A549 (cell line): Measurements from ENCODE around the gene SCARF1. TPM values are rescaled to one million over a fixed set of nuclear protein-coding genes. Genes with fewer than 3 reads are reported as not detected.
A peak's percentile ranks its signal among the peaks of the same experiment; 100 is the strongest.

Experiments
- ATAC-seq, 2 experiments: fragments of 200-7000 bp in 1 of 2; fragments of >200 bp in 1 of 2; cut with Nextera tagmentation in 1 of 2; cut with Tn5 transposase in 1 of 2; 3 replicates each; pipeline versions ENCODE4 v1.8.0 to v1.9.1; 2018 to 2020; ENCODE audit warnings: mild to moderate bottlenecking in 1 of 2, moderate library complexity in 1 of 2
- CTCF ChIA-PET: fragments of 300-600 bp; sonication (Branson Sonifier 250); formaldehyde crosslinking; extraction: SDS; loops from one replicate; lab custom pipeline; 2021; ENCODE audit warnings: antibody characterized with exemption, inconsistent platforms; lab: Yijun Ruan, JAX
- POLR2A ChIA-PET: fragments of 350-600 bp; formaldehyde crosslinking; extraction: SDS; loops from one replicate; lab custom pipeline; 2021; ENCODE audit warnings: antibody characterized with exemption, inconsistent platforms; lab: Yijun Ruan, JAX
- DNase-seq, 2 experiments: peaks; one replicate each; pipeline versions ENCODE4 v3.0.0 to v3.0.0-alpha.2; 2011 to 2016; ENCODE audit warnings: low read depth in 1 of 2, low spot score in 1 of 2
- FAIRE-seq: peaks from 2 replicates; lab custom pipeline; 2011; peaks lifted over from hg19 to GRCh38; lab: Jason Lieb, UNC
- H3K27ac ChIP-seq, 2 experiments: fragments of >200 bp; sonication (Bioruptor Twin); formaldehyde crosslinking; 3 replicates each; pipeline ENCODE4 v1.5.1; 2016 to 2017
- H3K4me1 ChIP-seq: fragments of >200 bp; sonication (Bioruptor Twin); formaldehyde crosslinking; 3 replicates; pipeline ENCODE4 v1.6.1; 2016
- H3K4me2 ChIP-seq: fragments of >200 bp; sonication (Bioruptor Twin); formaldehyde crosslinking; 3 replicates; pipeline ENCODE4 v1.6.1; 2016
- H3K4me3 ChIP-seq: fragments of >200 bp; sonication (Bioruptor Twin); formaldehyde crosslinking; 3 replicates; pipeline ENCODE4 v1.5.1; 2016
- H3K9me3 ChIP-seq: fragments of >200 bp; sonication (Bioruptor Twin); formaldehyde crosslinking; 3 replicates; pipeline ENCODE4 v1.6.1; 2016
- BCL3 ChIP-seq: fragments of >200 bp; sonication (Bioruptor Twin); formaldehyde crosslinking; IDR thresholded peaks from 3 replicates; pipeline ENCODE4 v1.6.1; 2016
- BHLHE40 ChIP-seq: IDR thresholded peaks from 2 replicates; pipeline ENCODE4 v1.6.1; 2012; ENCODE audit warnings: low read depth, low read length, inconsistent platforms
- CBX8 ChIP-seq: fragments of 200-600 bp; sonication (generic); IDR thresholded peaks from 2 replicates; pipeline ENCODE4 v1.6.1; 2016
- CEBPB ChIP-seq, 2 experiments: fragments of >200 bp in 1 of 2; sonication (Bioruptor Twin) in 1 of 2; formaldehyde crosslinking in 1 of 2; IDR thresholded peaks; 2 replicates each; pipeline ENCODE4 v1.6.1; 2012 to 2016
- FOSB ChIP-seq: fragments of 250-450 bp; sonication (Bioruptor Pico); IDR thresholded peaks from 2 replicates; pipeline ENCODE4 v1.5.0; 2020; ENCODE audit warnings: mild to moderate bottlenecking, moderate library complexity
- FOSL2 ChIP-seq, 2 experiments: fragments of 450-650 bp in 1 of 2; fragments of >200 bp in 1 of 2; sonication (Bioruptor Twin) in 1 of 2; formaldehyde crosslinking; IDR thresholded peaks; 2 replicates each; pipeline versions ENCODE4 v1.5.0 to v1.6.1; 2016 to 2020; ENCODE audit warnings: mild to moderate bottlenecking in 1 of 2, moderate library complexity in 1 of 2
- HDAC2 ChIP-seq: fragments of 200-600 bp; sonication (generic); IDR thresholded peaks from 2 replicates; pipeline ENCODE4 v1.6.1; 2016
- HOXB13 ChIP-seq: fragments of 250-450 bp; sonication (Bioruptor Pico); IDR thresholded peaks from 2 replicates; pipeline ENCODE4 v1.5.0; 2020; ENCODE audit warnings: low read depth, mild to moderate bottlenecking, moderate library complexity
- KDM5A ChIP-seq: fragments of 200-600 bp; sonication (generic); IDR thresholded peaks from 2 replicates; pipeline ENCODE4 v1.6.1; 2016; ENCODE audit warnings: antibody characterized with exemption, mild to moderate bottlenecking
- MAFK ChIP-seq: fragments of 450-650 bp; IDR thresholded peaks from 2 replicates; pipeline ENCODE4 v1.6.1; 2014; ENCODE audit not compliant: partially characterized antibody
- MYC ChIP-seq: IDR thresholded peaks from 2 replicates; pipeline ENCODE4 v1.6.1; 2012; ENCODE audit warnings: mild to moderate bottlenecking, inconsistent platforms, low read length, improper control_type of control experiment, borderline replicate concordance
- PHF8 ChIP-seq: fragments of 200-600 bp; sonication (generic); IDR thresholded peaks from 2 replicates; pipeline ENCODE4 v1.6.1; 2016; ENCODE audit warnings: low read depth, mild to moderate bottlenecking, antibody characterized with exemption, moderate library complexity, borderline replicate concordance
- POLR2AphosphoS2 ChIP-seq: conservative IDR thresholded peaks from 2 replicates; pipeline ENCODE4 v1.6.1; 2012; ENCODE audit warnings: low read length, improper control_type of control experiment, inconsistent platforms
- RAD21 ChIP-seq, 2 experiments: fragments of >200 bp in 1 of 2; sonication (Bioruptor Twin) in 1 of 2; formaldehyde crosslinking in 1 of 2; IDR thresholded peaks in 1 of 2; conservative IDR thresholded peaks in 1 of 2; 2 replicates in 1 of 2; 3 replicates in 1 of 2; pipeline ENCODE4 v1.6.1; 2012 to 2018; ENCODE audit warnings: inconsistent platforms in 1 of 2
- TFCP2L1 ChIP-seq: fragments of 250-450 bp; sonication (Bioruptor Pico); IDR thresholded peaks from 2 replicates; pipeline ENCODE4 v1.5.0; 2021; ENCODE audit warnings: mild to moderate bottlenecking
- ZC3H11A ChIP-seq: fragments of 450-650 bp; IDR thresholded peaks from 2 replicates; pipeline ENCODE4 v1.6.1; 2014; ENCODE audit warnings: antibody characterized with exemption, mild to moderate bottlenecking
- ZNF302 ChIP-seq: fragments of 250-450 bp; sonication (Bioruptor Pico); IDR thresholded peaks from 2 replicates; pipeline ENCODE4 v1.9.0; 2021; ENCODE audit warnings: inconsistent platforms, mild to moderate bottlenecking, moderate library complexity
- ZSCAN20 ChIP-seq: fragments of 250-450 bp; sonication (Bioruptor Pico); IDR thresholded peaks from 2 replicates; pipeline ENCODE4 v1.8.0; 2022; ENCODE audit warnings: mild to moderate bottlenecking, moderate library complexity
- WGBS: methylation state at CpG from one replicate; pipeline ENCODE4 v1.1.6; 2017; ENCODE audit errors: missing lambda C conversion rate; 5-methylcytosine and 5-hydroxymethylcytosine counted together
- polyA plus RNA-seq, 4 experiments: library from polyadenylated mRNA; depleted of rRNA in 3 of 4; stranded (reverse); fragments of >200 nt; fragmentation: RNase III in 1 of 4; extraction: RNeasy Plus Mini Kit Qiagen cat#74134 plus additional on column Dnase treatment in 1 of 4; gene quantifications; 2 replicates in 3 of 4; 3 replicates in 1 of 4; pipeline ENCODE4 v1.2.3, GENCODE V29; 2011 to 2017
- TF ChIP-seq, protein P1 (sequence below): fragments of 200-600 bp; sonication (generic); IDR thresholded peaks from 2 replicates; pipeline ENCODE4 v1.6.1; 2016; ENCODE audit warnings: antibody characterized with exemption, mild to moderate bottlenecking, moderate library complexity
- TF ChIP-seq, protein P2 (sequence below): fragments of >200 bp; sonication (Bioruptor Twin); formaldehyde crosslinking; IDR thresholded peaks from 3 replicates; pipeline ENCODE4 v1.5.1; 2016

Gene SCARF1
- polyA plus RNA-seq, 2 of the 4 experiments (the other 2 are of a cell fraction): 0.09 to 0.30 TPM

GRCh38 chr17:1604831-1605528, 40.6 kb downstream of the SCARF1 start:
- Histone ChIP-seq H3K4me2 (no peak overlapping the region), H3K4me1 (no peaks in the 10 kb centered on the region), H3K4me3 (no peak overlapping the region), H3K9me3 (peaks cover 9% of the 10 kb centered on the region; the same call in 2 of the 3 replicates), H3K27ac (no peak overlapping the region)
- 88% methylated on average over 32 of the region's 35 CpGs for WGBS
- POLR2A ChIA-PET: interaction anchor here (0.6 kb wide), 1 partner anchor 331 kb away, joined by 4 read pairs; no protein-coding TSS in a partner anchor
- ATAC-seq: peak; percentile 14 to 16; a peak in 2 of 6 replicates
- no peak for FAIRE-seq
- DNase-seq: no peak
- CTCF ChIA-PET: interaction anchor here (0.9 to 4.3 kb wide), 7 partner anchors 11 to 44 kb away, joined by 3 to 43 read pairs (median 10); partner anchors contain the start of gene RILP
- TF ChIP-seq ZC3H11A: no peak
- TF ChIP-seq HOXB13 (CRISPR knock-in tag): no peak
- TF ChIP-seq PHF8: no peak
- TF ChIP-seq KDM5A: no peak
- TF ChIP-seq BHLHE40: no peak
- no peak for TF ChIP-seq RAD21 (conservative IDR thresholded peaks at IDR 0.05 in 1 of 2, IDR thresholded peaks at IDR 0.05 in 1 of 2)
- no peak for TF ChIP-seq ZSCAN20 (CRISPR knock-in tag)
- no peak for TF ChIP-seq FOSL2 (IDR thresholded peaks at IDR 0.05)
- no peak for TF ChIP-seq FOSL2 (CRISPR knock-in tag; IDR thresholded peaks at IDR 0.05)
- no peak for TF ChIP-seq POLR2AphosphoS2
- no peak for TF ChIP-seq MAFK

DNA sequence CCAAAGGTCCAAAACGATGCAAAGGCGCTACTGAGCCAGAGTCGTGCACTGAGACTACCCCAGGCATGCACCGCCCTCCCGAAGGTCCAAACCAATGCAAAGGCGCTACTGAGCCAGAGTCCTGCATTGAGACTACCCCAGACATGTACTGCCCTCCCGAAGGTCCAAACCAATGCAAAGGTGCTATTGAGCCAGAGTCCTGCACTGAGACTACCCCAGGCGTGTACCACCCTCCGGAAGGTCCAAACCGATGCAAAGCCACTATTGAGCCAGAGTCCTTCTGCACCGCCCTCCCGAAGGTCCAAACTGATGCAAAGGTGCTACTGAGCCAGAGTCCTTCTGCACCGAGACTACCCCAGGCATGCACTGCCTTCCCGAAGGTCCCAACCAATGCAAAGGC, 44.0 kb downstream of the SCARF1 start:
- Histone ChIP-seq H3K4me3 (no peak overlapping the region), H3K4me1 (peaks cover 7% of the 10 kb centered on the region), H3K9me3 (peaks cover 9% of the 10 kb centered on the region; the same call in 2 of the 3 replicates), H3K27ac (no peak overlapping the region), H3K4me2 (no peak overlapping the region)
- DNase-seq: no peak
- FAIRE-seq: no peak
- CTCF ChIA-PET: interaction anchor here (1.2 to 1.7 kb wide), 2 partner anchors 27 to 29 kb away, joined by 3 to 6 read pairs; no protein-coding TSS in a partner anchor
- ATAC-seq: no peak
- TF ChIP-seq TFCP2L1 (CRISPR knock-in tag) (no peak), FOSB (CRISPR knock-in tag) (no peak), CBX8 (no peak), CEBPB (IDR thresholded peaks at IDR 0.05) (no peak), HDAC2 (no peak), BCL3 (no peak), MYC (no peak), ZNF302 (no peak), BHLHE40 (no peak)
- TF ChIP-seq, protein P1, sequence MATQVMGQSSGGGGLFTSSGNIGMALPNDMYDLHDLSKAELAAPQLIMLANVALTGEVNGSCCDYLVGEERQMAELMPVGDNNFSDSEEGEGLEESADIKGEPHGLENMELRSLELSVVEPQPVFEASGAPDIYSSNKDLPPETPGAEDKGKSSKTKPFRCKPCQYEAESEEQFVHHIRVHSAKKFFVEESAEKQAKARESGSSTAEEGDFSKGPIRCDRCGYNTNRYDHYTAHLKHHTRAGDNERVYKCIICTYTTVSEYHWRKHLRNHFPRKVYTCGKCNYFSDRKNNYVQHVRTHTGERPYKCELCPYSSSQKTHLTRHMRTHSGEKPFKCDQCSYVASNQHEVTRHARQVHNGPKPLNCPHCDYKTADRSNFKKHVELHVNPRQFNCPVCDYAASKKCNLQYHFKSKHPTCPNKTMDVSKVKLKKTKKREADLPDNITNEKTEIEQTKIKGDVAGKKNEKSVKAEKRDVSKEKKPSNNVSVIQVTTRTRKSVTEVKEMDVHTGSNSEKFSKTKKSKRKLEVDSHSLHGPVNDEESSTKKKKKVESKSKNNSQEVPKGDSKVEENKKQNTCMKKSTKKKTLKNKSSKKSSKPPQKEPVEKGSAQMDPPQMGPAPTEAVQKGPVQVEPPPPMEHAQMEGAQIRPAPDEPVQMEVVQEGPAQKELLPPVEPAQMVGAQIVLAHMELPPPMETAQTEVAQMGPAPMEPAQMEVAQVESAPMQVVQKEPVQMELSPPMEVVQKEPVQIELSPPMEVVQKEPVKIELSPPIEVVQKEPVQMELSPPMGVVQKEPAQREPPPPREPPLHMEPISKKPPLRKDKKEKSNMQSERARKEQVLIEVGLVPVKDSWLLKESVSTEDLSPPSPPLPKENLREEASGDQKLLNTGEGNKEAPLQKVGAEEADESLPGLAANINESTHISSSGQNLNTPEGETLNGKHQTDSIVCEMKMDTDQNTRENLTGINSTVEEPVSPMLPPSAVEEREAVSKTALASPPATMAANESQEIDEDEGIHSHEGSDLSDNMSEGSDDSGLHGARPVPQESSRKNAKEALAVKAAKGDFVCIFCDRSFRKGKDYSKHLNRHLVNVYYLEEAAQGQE: no peak
- TF ChIP-seq, protein P2, sequence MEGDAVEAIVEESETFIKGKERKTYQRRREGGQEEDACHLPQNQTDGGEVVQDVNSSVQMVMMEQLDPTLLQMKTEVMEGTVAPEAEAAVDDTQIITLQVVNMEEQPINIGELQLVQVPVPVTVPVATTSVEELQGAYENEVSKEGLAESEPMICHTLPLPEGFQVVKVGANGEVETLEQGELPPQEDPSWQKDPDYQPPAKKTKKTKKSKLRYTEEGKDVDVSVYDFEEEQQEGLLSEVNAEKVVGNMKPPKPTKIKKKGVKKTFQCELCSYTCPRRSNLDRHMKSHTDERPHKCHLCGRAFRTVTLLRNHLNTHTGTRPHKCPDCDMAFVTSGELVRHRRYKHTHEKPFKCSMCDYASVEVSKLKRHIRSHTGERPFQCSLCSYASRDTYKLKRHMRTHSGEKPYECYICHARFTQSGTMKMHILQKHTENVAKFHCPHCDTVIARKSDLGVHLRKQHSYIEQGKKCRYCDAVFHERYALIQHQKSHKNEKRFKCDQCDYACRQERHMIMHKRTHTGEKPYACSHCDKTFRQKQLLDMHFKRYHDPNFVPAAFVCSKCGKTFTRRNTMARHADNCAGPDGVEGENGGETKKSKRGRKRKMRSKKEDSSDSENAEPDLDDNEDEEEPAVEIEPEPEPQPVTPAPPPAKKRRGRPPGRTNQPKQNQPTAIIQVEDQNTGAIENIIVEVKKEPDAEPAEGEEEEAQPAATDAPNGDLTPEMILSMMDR: no peak
- TF ChIP-seq, all 56 proteins: peak for 0
- WGBS: 92% methylated on average over 14 of the region's 14 CpGs
- POLR2A ChIA-PET: no interaction called here
